Gastroesophageal sphincter (tissue), 4 donors: Measurements from ENCODE around the gene GPR183. TPM values are rescaled to one million over a fixed set of nuclear protein-coding genes. Genes with fewer than 3 reads are reported as not detected.

Experiments
- ATAC-seq: fragments of 150-250 bp; one replicate; pipeline ENCODE4 v1.9.1; 2016; ENCODE audit warnings: mild to moderate bottlenecking, moderate library complexity
- H3K27ac ChIP-seq, 4 donors: fragments of 200-600 bp; sonication (generic) in 3 of 4; 1 replicate in 3 of 4; 2 replicates in 1 of 4; pipeline ENCODE4 v1.5.1; 2016 to 2019
- H3K27me3 ChIP-seq: fragments of 200-600 bp; sonication (generic); one replicate; pipeline ENCODE4 v1.5.1; 2019
- H3K36me3 ChIP-seq, 2 donors: fragments of 200-600 bp; sonication (generic); one replicate each; pipeline ENCODE4 v1.5.1; 2019; ENCODE audit warnings: control low read depth in 1 of 2
- H3K4me1 ChIP-seq, 3 donors: fragments of 200-600 bp; sonication (generic); 1 replicate in 2 of 3; 2 replicates in 1 of 3; pipeline ENCODE4 v1.5.1; 2016 to 2019; ENCODE audit warnings: control low read depth in 2 of 3
- H3K4me3 ChIP-seq, 2 donors: fragments of 200-600 bp; sonication (generic); one replicate each; pipeline ENCODE4 v1.5.1; 2019; ENCODE audit warnings: mild to moderate bottlenecking in 1 of 2, moderate library complexity in 1 of 2
- H3K9me3 ChIP-seq, 3 donors: fragments of 200-600 bp; sonication (generic); one replicate each; pipeline ENCODE4 v1.5.1; 2017 to 2019; ENCODE audit warnings: control low read depth in 2 of 3
- EP300 ChIP-seq: sonication (generic); formaldehyde crosslinking; IDR thresholded peaks from one replicate; pipeline ENCODE4 v1.6.1; 2017; ENCODE audit warnings: antibody characterized with exemption, mild to moderate bottlenecking
- POLR2A ChIP-seq, 2 donors: fragments of 450-650 bp; IDR thresholded peaks; one replicate each; pipeline ENCODE4 v1.6.1; 2017; ENCODE audit warnings: antibody characterized with exemption in 2 of 2, mild to moderate bottlenecking in 2 of 2, moderate library complexity in 1 of 2
- POLR2AphosphoS5 ChIP-seq: sonication (generic); formaldehyde crosslinking; IDR thresholded peaks from one replicate; pipeline ENCODE4 v1.6.1; 2017; ENCODE audit warnings: antibody characterized with exemption
- WGBS, 2 donors: methylation state at CpG; one replicate each; pipeline ENCODE4 v1.1.5; 2018; ENCODE audit warnings: low coverage in 1 of 2; 5-methylcytosine and 5-hydroxymethylcytosine counted together
- total RNA-seq, 4 donors: library from RNA; depleted of rRNA; stranded (reverse); fragments of >200 nt; gene quantifications; one replicate each; pipeline ENCODE4 v1.1.0, GENCODE V29; 2016
- TF ChIP-seq, protein P1 (sequence below), 4 experiments: fragments of 200-600 bp in 2 of 4; fragments of 450-650 bp in 2 of 4; sonication (generic) in 1 of 4; IDR thresholded peaks; one replicate each; pipeline ENCODE4 v1.5.1; 2017 to 2019; ENCODE audit warnings: antibody characterized with exemption in 4 of 4, mild to moderate bottlenecking in 2 of 4, moderate library complexity in 2 of 4

GPR183 gene
- total RNA-seq, 4 donors from 2014 or later: 11.5 to 23.8 (median 18.1) TPM

DNA sequence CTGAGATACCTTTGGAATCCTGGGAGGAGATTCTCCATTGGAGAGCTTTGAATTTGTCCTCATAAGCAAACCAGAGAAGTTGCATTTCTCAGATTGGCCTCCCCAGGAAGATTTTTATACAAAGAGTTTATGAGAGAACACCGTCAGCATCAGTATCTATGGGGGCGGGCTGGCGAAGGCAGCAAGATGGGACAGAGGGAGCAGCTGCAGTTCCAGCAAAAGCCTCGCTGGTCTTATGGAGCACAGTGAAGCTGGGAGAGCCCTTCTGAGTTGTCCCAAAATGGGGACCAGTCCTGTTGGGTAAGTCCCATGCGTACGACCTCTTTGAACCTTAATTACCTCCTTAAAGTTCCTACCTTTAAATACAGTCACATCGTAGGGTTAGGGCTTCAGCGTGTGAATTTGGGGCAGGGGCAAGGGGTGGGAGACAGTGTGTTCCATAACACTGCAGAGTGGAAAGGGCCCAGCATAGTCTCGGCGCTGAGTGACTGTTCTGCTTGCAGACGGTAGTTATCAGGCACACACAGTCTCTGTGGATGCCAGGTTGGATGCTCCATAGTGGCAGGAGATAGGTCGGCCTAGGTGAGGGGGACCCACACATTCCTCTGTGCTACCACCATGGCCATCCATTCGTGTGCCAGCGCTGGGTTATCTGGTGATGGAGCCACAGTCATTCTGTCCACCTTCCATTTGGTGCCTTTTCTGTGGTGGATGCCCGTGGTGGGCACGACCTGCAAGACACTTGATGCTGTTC is 34.9 kb upstream of the GPR183 start:
- no peak overlapping the region for H3K27ac ChIP-seq
- 81 to 95% methylated on average over 4 to 9 of the region's 16 CpGs for WGBS, 2 donors
- no peak for ATAC-seq
- no peak overlapping the region for H3K4me3 ChIP-seq
- H3K36me3 ChIP-seq: peaks cover 0 to 68% of the 10 kb centered on the region in 2 donors
- no peaks in the 10 kb centered on the region for H3K4me1 ChIP-seq
- H3K9me3 ChIP-seq: no peaks in the 10 kb centered on the region
- TF ChIP-seq POLR2A (IDR thresholded peaks at IDR 0.05) (no peak), EP300 (no peak), POLR2AphosphoS5 (no peak)
- TF ChIP-seq, protein P1, sequence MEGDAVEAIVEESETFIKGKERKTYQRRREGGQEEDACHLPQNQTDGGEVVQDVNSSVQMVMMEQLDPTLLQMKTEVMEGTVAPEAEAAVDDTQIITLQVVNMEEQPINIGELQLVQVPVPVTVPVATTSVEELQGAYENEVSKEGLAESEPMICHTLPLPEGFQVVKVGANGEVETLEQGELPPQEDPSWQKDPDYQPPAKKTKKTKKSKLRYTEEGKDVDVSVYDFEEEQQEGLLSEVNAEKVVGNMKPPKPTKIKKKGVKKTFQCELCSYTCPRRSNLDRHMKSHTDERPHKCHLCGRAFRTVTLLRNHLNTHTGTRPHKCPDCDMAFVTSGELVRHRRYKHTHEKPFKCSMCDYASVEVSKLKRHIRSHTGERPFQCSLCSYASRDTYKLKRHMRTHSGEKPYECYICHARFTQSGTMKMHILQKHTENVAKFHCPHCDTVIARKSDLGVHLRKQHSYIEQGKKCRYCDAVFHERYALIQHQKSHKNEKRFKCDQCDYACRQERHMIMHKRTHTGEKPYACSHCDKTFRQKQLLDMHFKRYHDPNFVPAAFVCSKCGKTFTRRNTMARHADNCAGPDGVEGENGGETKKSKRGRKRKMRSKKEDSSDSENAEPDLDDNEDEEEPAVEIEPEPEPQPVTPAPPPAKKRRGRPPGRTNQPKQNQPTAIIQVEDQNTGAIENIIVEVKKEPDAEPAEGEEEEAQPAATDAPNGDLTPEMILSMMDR (IDR thresholded peaks at IDR 0.05): no peak
- H3K27me3 ChIP-seq: no peaks in the 10 kb centered on the region

DNA sequence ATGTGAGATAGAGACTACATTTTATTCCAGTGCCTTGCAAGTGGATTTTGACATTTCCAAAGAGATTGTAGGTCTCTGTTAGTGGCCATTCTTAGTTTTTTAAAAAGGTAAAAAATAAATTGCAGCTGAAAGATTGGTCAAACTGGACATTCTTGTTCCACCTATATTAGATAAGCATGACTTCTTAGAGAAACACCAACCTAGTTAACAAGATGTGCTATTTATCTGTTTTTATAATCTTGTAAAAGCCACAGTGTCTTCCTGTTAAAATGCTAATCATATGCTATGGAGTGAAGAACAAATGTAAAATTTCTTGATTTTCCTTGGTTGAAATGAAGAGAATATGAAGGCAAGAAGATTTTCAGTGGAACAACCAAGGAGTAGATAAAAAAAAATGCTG is 33.4 kb upstream of the GPR183 start:
- no peaks in the 10 kb centered on the region for H3K9me3 ChIP-seq
- no peaks in the 10 kb centered on the region for H3K4me1 ChIP-seq
- H3K36me3 ChIP-seq: peaks cover 0 to 56% of the 10 kb centered on the region in 2 donors
- no peak for ATAC-seq
- no peaks in the 10 kb centered on the region for H3K27me3 ChIP-seq
- no peak overlapping the region for H3K27ac ChIP-seq
- TF ChIP-seq POLR2A (IDR thresholded peaks at IDR 0.05): no peak
- no peak overlapping the region for H3K4me3 ChIP-seq

DNA sequence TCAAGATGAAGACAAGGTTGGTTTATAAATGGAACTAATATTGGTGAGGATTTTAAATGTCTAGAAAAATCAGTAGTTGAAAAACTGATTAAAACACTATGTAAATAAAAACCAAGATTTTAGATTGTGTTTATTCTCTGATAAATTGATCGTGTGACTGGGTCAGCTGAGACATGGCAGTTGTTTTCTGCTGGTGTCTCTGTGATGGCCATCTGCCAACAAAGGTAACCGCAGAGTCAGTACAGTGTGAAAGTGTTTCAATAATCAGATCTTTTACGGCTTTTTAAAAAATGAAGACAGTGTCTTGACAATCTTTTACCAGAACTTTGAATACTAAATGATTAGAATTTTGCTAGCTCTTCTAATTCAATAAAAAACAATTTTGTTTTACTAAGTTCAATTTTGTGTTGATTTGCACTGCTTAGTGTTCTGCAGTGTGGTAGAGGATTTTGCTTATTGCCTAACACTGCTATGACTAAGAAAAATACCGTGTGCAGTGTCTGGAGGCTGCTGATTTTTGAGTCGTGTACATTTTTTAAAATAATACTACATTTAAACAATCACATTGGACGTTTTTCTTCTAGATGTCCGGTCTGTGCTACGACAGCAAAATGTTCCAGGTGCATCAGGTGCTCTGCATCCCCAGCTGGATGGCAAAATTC is 32.7 kb upstream of the GPR183 start:
- Histone ChIP-seq H3K4me1 (no peaks in the 10 kb centered on the region), H3K9me3 (no peaks in the 10 kb centered on the region), H3K36me3 (peaks cover 0 to 53% of the 10 kb centered on the region in 2 donors), H3K27ac (no peak overlapping the region), H3K27me3 (no peaks in the 10 kb centered on the region), H3K4me3 (no peak overlapping the region)
- ATAC-seq: no peak
- 79 to 90% methylated on average over 7 to 8 of the region's 8 CpGs for WGBS, 2 donors
- TF ChIP-seq, protein P1 (IDR thresholded peaks at IDR 0.05): no peak
- TF ChIP-seq EP300 (no peak), POLR2AphosphoS5 (no peak), POLR2A (IDR thresholded peaks at IDR 0.05) (no peak)

DNA sequence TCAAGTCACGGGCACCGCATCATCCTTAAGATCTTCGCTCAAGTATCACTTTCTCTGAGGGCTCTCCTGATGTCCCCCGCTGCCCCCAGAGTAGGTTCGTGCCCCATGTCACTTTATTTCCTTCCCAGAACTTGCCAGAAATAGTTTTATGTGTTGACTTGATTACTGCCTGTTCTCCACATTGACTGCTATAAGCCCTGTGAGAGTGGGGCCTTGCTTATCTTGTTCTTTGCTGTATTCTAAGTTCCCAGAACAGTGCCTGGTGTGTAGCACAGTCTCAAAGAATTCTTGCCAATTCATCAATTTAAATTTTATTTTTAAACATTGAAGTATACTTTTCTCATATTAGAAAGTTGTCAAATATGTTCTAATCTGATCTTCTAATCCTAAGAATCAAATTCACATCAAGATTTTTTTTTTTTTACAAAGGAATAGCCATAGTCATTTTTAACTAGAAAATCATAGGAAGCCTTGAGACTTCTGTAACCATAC is 32.1 kb upstream of the GPR183 start:
- no peak for TF ChIP-seq POLR2A (IDR thresholded peaks at IDR 0.05)
- TF ChIP-seq EP300: no peak
- TF ChIP-seq, protein P1 (IDR thresholded peaks at IDR 0.05): no peak
- TF ChIP-seq POLR2AphosphoS5: no peak
- ATAC-seq: no peak
- Histone ChIP-seq H3K27ac (no peak overlapping the region), H3K4me1 (no peaks in the 10 kb centered on the region), H3K27me3 (no peaks in the 10 kb centered on the region), H3K4me3 (no peak overlapping the region), H3K9me3 (no peaks in the 10 kb centered on the region), H3K36me3 (peaks cover 0 to 47% of the 10 kb centered on the region in 2 donors)
- 87 to 93% methylated on average over 5 of the region's 5 CpGs for WGBS, 2 donors

DNA sequence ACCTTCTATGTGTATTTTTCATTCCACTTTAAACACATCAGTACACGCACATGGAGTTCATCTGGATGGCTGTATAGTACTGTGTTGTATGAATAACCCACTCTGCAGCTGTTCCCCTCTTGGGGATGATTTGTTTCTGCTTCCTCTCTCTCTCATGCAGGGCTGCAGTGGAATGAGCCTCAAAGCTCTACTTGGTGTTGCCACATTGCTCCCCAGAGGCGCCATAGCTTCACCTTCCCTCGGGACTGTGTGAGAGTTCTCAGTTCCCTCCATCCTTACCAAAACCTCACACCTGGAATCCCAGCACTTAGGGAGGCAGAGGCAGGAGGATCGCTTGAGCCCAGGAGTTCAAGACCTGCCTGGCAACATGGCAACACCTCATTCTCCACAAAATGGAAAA is 28.4 kb upstream of the GPR183 start:
- WGBS, 2 donors: 83 to 97% methylated on average over 3 to 4 of the region's 4 CpGs
- ATAC-seq: no peak
- no peaks in the 10 kb centered on the region for H3K27me3 ChIP-seq
- H3K9me3 ChIP-seq: no peaks in the 10 kb centered on the region
- H3K4me1 ChIP-seq: no peaks in the 10 kb centered on the region
- TF ChIP-seq, protein P1 (IDR thresholded peaks at IDR 0.05): no peak
- TF ChIP-seq POLR2AphosphoS5: no peak
- TF ChIP-seq EP300: no peak
- no peak for TF ChIP-seq POLR2A (IDR thresholded peaks at IDR 0.05)
- no peak overlapping the region for H3K27ac ChIP-seq
- H3K4me3 ChIP-seq: no peak overlapping the region
- peaks cover 0 to 11% of the 10 kb centered on the region in 2 donors for H3K36me3 ChIP-seq
